Spinal cord (tissue), 10 donors: ENCODE measurements around the gene LRMDA. TPM values are rescaled to one million over a fixed set of nuclear protein-coding genes. Genes with fewer than 3 reads are reported as not detected.

Source experiments
- DNase-seq, 6 donors: peaks; one replicate each; pipeline versions ENCODE4 v3.0.0 to v3.0.0-alpha.2; 2013 to 2015; ENCODE audit warnings: low spot score in 6 of 6, low read depth in 4 of 6
- H3K27ac ChIP-seq: one replicate; pipeline ENCODE4 v1.5.1; 2013; ENCODE audit warnings: low read depth, low read length, control low read depth
- H3K27me3 ChIP-seq: one replicate; pipeline ENCODE4 v1.6.1; 2013; ENCODE audit warnings: low read length; ENCODE audit not compliant: control insufficient read depth, insufficient read depth
- H3K36me3 ChIP-seq: one replicate; pipeline ENCODE4 v1.6.1; 2013; ENCODE audit warnings: low read length; ENCODE audit not compliant: control insufficient read depth, insufficient read depth
- H3K4me1 ChIP-seq: one replicate; pipeline ENCODE4 v1.6.1; 2013; ENCODE audit warnings: low read length; ENCODE audit not compliant: control insufficient read depth, insufficient read depth
- H3K4me3 ChIP-seq: one replicate; pipeline ENCODE4 v1.5.1; 2013; ENCODE audit warnings: low read depth, low read length, control low read depth
- H3K9me3 ChIP-seq: one replicate; pipeline ENCODE4 v1.6.1; 2013; ENCODE audit warnings: low read length; ENCODE audit not compliant: control insufficient read depth, insufficient read depth
- WGBS: methylation state at CpG from one replicate; pipeline ENCODE4 v1.1.5; 2013; ENCODE audit warnings: missing lambda C conversion rate; ENCODE audit not compliant: insufficient coverage; 5-methylcytosine and 5-hydroxymethylcytosine counted together
- polyA plus RNA-seq, 2 donors: library from polyadenylated mRNA; unstranded; fragments of 120-200 nt; gene quantifications; one replicate each; pipeline ENCODE4 v1.2.1, GENCODE V29; 2013; ENCODE audit not compliant: insufficient read length in 2 of 2
- total RNA-seq, 2 donors: library from RNA; depleted of rRNA in 1 of 2; stranded (reverse); fragments of 120-200 nt in 1 of 2; fragments of >200 nt in 1 of 2; gene quantifications; one replicate each; pipeline versions ENCODE4 v1.2.3 to v1.2.4, GENCODE V29; 2013 to 2014
- donor health status: healthy.

Gene LRMDA
- total and polyA plus RNA-seq, 4 donors, result 5.6 to 9.9 (median 7.2) TPM

- Histone ChIP-seq H3K27me3 (no peaks in the 10 kb centered on the region), H3K27ac (no peak overlapping the region), H3K9me3 (no peaks in the 10 kb centered on the region), H3K36me3 (no peaks in the 10 kb centered on the region), H3K4me3 (no peak overlapping the region), H3K4me1 (peaks cover 9% of the 10 kb centered on the region)
- WGBS, result 100% methylated on average over 1 of the region's 4 CpGs
- DNase-seq, result peak in 1 of 6 donors; percentile 47
Observed at GRCh38 chr10:76428551-76429367, 997.3 kb downstream of the LRMDA start.

DNA sequence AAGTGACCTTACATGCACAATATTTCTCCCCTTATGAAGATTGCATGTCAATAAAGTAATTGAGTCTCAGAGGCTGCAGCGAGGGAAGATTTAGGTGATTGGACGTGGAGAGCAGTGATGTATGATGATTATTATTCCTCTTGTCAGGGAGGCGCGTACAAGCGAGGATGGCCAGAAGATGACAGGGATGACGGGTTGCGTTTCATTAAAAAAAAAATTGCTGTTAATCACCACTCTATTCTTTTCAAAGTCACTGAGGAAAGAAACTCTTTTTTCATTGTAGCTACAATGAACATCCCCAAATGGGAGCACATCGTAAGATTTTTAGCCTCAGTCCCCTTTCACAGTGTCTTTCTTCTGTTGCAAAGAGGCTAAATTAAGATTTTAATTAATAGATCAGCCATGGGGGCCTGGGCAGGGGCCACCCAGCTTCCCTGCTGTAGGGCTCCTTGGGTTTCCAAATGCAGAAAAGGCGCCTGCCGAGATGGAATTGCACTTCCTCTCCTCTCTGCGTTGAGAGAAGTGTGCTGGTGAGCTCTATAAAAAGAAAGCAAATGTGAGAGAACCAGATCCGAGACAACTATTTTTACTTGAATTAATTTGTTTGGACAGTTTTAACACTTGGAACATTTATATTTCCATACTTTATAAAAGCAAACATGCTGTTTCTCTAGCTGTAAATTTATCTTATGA, 998.1 kb downstream of the LRMDA start:
- Histone ChIP-seq H3K27me3 (no peaks in the 10 kb centered on the region), H3K4me3 (no peak overlapping the region), H3K4me1 (peaks cover 9% of the 10 kb centered on the region), H3K9me3 (no peaks in the 10 kb centered on the region), H3K36me3 (no peaks in the 10 kb centered on the region), H3K27ac (peak overlapping the region; percentile 69)
- DNase-seq, result peak in 2 of 6 donors; percentile 63 to 74
- 40% methylated on average over 1 of the region's 12 CpGs for WGBS

GRCh38 chr10:76430061-76430645, 998.7 kb downstream of the LRMDA start:
- peak overlapping the region; percentile 69 for H3K27ac ChIP-seq
- H3K4me3 ChIP-seq, result no peak overlapping the region
- peaks cover 9% of the 10 kb centered on the region for H3K4me1 ChIP-seq
- DNase-seq, result peak in 2 of 6 donors; percentile 50 to 69
- no peaks in the 10 kb centered on the region for H3K36me3 ChIP-seq
- no peaks in the 10 kb centered on the region for H3K9me3 ChIP-seq
- H3K27me3 ChIP-seq, result no peaks in the 10 kb centered on the region
- no CpG with 5 or more reads among the region's 4 CpGs for WGBS

- WGBS, result 80% methylated on average over 2 of the region's 7 CpGs
- Histone ChIP-seq H3K27ac (no peak overlapping the region), H3K27me3 (no peaks in the 10 kb centered on the region), H3K4me3 (no peak overlapping the region), H3K4me1 (peaks cover 12% of the 10 kb centered on the region), H3K9me3 (no peaks in the 10 kb centered on the region), H3K36me3 (no peaks in the 10 kb centered on the region)
- no peak for DNase-seq
Observed at GRCh38 chr10:76432016-76433012, 1000.9 kb downstream of the LRMDA start.

- WGBS, result 70% methylated on average over 7 of the region's 8 CpGs
- Histone ChIP-seq H3K27me3 (no peaks in the 10 kb centered on the region), H3K4me1 (peaks cover 12% of the 10 kb centered on the region), H3K4me3 (no peak overlapping the region), H3K9me3 (no peaks in the 10 kb centered on the region), H3K27ac (no peak overlapping the region), H3K36me3 (no peaks in the 10 kb centered on the region)
- DNase-seq, result no peak
Observed at GRCh38 chr10:76433161-76434005, 1002.0 kb downstream of the LRMDA start.

GRCh38 chr10:76435157-76435556, 1003.7 kb downstream of the LRMDA start:
- Histone ChIP-seq H3K36me3 (no peaks in the 10 kb centered on the region), H3K27ac (no peak overlapping the region), H3K4me3 (no peak overlapping the region), H3K9me3 (no peaks in the 10 kb centered on the region), H3K4me1 (peaks cover 7% of the 10 kb centered on the region), H3K27me3 (no peaks in the 10 kb centered on the region)
- no peak for DNase-seq
- WGBS, result no CpG with 5 or more reads among the region's 1 CpG

DNA sequence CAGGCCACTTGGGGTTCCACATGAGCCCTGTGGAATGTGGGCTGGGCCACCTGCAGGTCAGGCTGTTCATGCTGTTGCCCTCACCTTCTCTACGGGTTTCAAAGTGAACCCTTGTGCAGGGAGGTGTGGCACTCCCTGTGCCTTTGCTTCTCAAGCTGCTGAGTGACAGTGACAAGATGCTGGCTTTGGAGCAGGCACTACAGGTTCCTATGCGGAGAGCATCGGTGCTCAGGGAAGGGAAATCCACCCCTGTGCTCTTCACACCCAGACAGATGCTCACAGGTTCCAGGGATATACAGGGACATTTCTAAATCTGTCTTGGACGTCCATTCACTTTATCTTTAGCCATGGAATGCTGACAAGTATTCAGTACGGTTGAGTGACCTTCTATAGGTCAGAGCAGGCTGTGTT, 1005.0 kb downstream of the LRMDA start:
- H3K4me3 ChIP-seq, result no peak overlapping the region
- H3K36me3 ChIP-seq, result no peaks in the 10 kb centered on the region
- peaks cover 3% of the 10 kb centered on the region for H3K4me1 ChIP-seq
- DNase-seq, result no peak
- H3K9me3 ChIP-seq, result no peaks in the 10 kb centered on the region
- 47% methylated on average over 4 of the region's 5 CpGs for WGBS
- H3K27ac ChIP-seq, result no peak overlapping the region
- no peaks in the 10 kb centered on the region for H3K27me3 ChIP-seq

- no peak overlapping the region for H3K27ac ChIP-seq
- no peaks in the 10 kb centered on the region for H3K9me3 ChIP-seq
- H3K4me1 ChIP-seq, result peaks cover 3% of the 10 kb centered on the region
- no peak for DNase-seq
- no peaks in the 10 kb centered on the region for H3K27me3 ChIP-seq
- 100% methylated on average over 1 of the region's 1 CpG for WGBS
- H3K4me3 ChIP-seq, result no peak overlapping the region
- H3K36me3 ChIP-seq, result no peaks in the 10 kb centered on the region
Observed at GRCh38 chr10:76436981-76437380, 1005.6 kb downstream of the LRMDA start.
